GM12872 (cell line): ENCODE measurements around the gene RAD51B.

ENCODE experiments used
- TF ChIP-seq, protein P1 (sequence below): IDR thresholded peaks from 3 replicates; pipeline ENCODE4 v1.5.1; 2011; ENCODE audit warnings: low read depth, mild to moderate bottlenecking, low read length, moderate library complexity; ENCODE audit not compliant: insufficient read depth

The RAD51B gene

DNA sequence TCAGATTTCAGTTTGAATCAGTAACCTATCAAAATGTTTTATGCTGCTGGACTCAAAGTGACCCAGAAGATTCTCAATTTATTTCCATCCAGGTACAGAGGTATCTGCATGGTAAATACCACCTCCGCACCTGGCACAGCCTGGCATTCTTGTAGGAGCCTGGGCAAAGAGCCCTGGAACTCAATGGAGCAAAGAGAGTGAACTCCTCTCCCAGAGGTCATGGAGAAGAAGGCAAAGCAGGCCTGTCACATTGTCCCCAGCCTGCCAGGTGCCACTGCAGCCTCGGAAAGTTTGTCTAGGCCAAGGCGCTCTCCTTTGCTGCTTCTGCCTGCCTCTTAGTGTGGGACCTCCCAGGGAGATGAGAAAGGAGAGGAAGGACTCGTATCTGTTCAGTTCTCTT is 653.5 kb downstream of the RAD51B start:
- TF ChIP-seq, protein P1, sequence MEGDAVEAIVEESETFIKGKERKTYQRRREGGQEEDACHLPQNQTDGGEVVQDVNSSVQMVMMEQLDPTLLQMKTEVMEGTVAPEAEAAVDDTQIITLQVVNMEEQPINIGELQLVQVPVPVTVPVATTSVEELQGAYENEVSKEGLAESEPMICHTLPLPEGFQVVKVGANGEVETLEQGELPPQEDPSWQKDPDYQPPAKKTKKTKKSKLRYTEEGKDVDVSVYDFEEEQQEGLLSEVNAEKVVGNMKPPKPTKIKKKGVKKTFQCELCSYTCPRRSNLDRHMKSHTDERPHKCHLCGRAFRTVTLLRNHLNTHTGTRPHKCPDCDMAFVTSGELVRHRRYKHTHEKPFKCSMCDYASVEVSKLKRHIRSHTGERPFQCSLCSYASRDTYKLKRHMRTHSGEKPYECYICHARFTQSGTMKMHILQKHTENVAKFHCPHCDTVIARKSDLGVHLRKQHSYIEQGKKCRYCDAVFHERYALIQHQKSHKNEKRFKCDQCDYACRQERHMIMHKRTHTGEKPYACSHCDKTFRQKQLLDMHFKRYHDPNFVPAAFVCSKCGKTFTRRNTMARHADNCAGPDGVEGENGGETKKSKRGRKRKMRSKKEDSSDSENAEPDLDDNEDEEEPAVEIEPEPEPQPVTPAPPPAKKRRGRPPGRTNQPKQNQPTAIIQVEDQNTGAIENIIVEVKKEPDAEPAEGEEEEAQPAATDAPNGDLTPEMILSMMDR, result no peak

DNA sequence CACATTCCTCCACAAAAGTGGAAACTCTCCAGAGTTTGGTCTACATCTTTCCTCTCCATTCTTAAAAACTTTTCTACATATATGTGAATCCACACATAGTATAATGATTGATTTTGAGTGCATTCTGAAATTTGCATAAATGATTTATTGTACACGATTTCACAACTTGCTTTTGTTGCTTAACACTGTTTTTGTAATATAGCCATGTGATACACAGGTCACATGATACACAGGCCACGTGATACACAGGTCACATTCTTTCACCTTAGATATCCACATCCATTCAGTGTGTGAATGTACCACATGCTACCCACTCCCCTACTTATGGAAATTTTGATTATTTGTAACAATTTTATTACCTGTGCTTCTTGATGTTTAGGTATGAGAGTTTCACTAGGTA is 654.2 kb downstream of the RAD51B start:
- TF ChIP-seq, protein P1, result no peak

DNA sequence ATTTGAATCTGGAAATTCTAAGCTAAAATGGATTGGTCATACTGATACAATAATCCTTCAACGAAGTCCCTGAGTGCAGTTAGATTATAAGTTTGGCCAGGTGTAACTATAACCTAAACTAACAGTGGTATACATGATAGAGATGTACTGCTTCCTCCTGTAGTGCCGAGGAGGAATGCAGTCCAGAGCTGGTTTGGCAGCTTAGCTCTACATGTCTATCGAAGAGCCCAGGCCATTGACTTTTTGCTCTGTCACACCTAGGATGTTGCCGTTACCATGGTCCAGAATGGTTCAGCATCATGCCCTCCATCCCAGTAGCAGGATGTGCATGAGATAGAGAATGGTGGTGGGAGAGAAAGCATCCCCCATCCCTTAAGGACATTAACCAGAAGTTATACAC is 655.2 kb downstream of the RAD51B start:
- TF ChIP-seq, protein P1, result no peak

DNA sequence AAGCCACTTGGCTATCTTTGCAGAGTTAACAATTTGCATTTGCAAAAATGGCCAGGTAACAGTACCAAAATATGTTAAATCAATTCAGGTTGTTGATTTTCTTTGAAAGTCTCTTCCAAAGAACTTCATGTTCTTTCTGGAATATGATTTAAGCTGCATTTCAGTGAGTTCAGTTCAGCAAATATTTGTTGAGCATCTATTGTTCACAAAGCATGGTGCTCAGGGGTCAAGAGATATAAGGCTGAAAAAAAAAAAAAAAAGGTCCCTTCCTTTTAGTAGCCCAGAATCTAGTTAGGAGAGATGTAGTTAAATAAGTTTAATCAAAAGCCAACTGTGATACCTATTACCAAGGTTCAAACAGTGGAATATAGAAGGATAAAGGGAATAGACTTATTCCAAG is 656.2 kb downstream of the RAD51B start:
- TF ChIP-seq, protein P1, result no peak

DNA sequence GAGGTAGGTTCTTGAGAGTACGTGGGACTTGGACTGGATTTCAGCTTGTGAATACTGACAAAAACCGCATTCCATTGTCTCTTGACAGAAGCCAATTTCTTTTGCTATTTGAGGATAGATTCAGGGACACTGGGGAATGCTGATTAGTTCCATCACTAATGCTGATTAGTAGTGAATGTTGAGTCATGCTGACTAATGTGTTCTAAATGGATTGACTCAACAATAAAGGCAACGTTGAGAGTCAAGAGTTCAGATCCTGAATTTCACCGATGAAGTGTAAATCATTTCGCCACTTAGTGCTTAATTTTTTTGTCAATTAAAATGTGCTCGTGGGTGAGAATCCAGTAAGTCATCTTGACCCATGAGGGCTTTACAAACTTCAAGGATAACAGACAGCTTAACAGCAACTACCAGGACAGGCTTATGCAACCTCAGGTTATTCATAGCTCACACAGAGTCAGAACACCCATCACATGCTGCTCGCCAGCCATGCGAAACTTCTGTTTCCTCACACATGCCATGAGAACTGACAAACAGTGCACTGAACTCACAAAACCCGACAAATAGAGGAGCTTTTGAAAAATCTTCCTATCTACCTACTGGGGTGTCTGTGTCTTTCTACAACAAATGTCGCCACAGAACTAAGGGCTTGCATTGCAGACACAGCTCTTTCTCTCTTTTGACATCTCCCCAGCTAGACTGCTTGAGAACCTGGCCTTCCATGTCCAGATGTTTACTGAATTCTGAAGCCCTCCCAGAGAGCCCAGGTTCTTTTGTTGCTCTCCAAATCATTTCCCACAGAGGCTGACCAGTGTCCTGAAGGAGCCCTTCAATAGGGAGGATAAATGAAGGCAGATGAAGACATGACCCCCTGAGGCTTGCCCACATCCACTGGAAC is 656.9 kb downstream of the RAD51B start:
- TF ChIP-seq, protein P1, result no peak

DNA sequence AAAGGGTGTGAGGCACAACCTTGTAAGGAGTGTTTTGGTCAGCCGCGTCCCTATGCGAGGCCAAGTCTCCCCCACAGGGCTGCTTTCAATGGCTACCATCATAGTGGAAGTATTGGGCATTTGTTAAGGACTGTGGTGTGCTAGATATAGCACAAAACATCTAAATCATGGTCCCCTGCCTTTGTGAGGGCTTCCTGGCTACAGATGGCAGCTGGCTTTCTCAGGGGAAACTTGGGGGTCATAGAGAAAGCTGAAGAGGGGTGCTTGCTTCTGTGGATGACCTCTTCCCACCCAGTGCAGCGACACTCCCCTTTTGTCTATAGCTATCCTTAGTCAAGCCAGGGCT is 657.5 kb downstream of the RAD51B start:
- TF ChIP-seq, protein P1, result no peak

DNA sequence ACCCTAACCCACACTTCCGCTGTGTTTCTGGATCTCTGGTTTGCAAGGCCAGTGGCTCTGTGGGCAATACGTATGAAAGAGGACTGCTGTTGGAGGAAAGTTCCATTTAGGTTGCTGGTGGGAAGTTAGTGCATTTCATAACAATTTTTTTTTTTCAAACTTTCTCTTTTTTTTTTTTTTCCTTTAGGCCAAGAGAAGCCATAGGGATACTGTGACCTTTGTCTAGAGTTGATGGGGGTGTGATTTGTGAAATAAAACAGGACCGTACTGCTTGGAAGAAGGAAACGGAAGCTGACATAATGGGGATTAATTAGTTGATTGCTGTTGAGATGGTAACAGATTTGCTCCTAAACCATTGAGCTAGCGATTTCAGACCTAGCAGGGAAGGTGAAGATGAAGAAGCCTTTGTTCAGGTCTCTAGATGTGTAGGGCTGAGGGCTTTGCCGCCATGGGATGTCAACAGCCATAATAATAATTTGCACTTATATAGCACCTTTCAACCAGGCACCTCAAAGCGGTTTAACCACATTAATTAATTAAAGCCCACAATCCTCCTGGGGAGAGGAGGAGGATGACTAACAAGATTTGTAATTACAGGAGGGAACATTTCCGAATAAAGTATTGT is 658.0 kb downstream of the RAD51B start:
- TF ChIP-seq, protein P1, result no peak
